GM23338 (cell line): ENCODE data around the gene LMBR1. TPM values are rescaled to one million over a fixed set of nuclear protein-coding genes. Genes with fewer than 3 reads are reported as not detected.

Experiments used
- ATAC-seq: fragments of 200-7000 bp; cut with Tn5 transposase; 3 replicates; pipeline ENCODE4 v1.9.1; 2020
- DNase-seq: peaks from one replicate; pipeline ENCODE4 v3.0.0-alpha.2; 2015; ENCODE audit warnings: low spot score
- H2AFZ ChIP-seq: fragments of 200-600 bp; sonication (generic); 2 replicates; pipeline ENCODE4 v1.8.0; 2016; ENCODE audit warnings: antibody characterized with exemption, mild to moderate bottlenecking, moderate library complexity
- H3F3A ChIP-seq: fragments of 200-600 bp; sonication (generic); replicated peaks from 2 replicates; pipeline ENCODE4 v1.8.0; 2017; ENCODE audit warnings: antibody characterized with exemption, mixed run types, low read depth
- H3K27ac ChIP-seq: fragments of 200-600 bp; sonication (generic); 2 replicates; pipeline ENCODE4 v1.6.1; 2016; ENCODE audit warnings: low read depth
- H3K27me3 ChIP-seq: fragments of 200-600 bp; sonication (generic); 2 replicates; pipeline ENCODE4 v1.8.0; 2016; ENCODE audit warnings: mild to moderate bottlenecking, mixed run types, moderate library complexity; ENCODE audit not compliant: insufficient read depth
- H3K36me3 ChIP-seq: fragments of 200-600 bp; sonication (generic); 2 replicates; pipeline ENCODE4 v1.8.0; 2016; ENCODE audit warnings: mild to moderate bottlenecking; ENCODE audit not compliant: insufficient read depth
- H3K4me1 ChIP-seq: fragments of 200-600 bp; sonication (generic); 2 replicates; pipeline ENCODE4 v1.8.0; 2016; ENCODE audit warnings: mild to moderate bottlenecking, moderate library complexity; ENCODE audit not compliant: insufficient read depth
- H3K4me2 ChIP-seq: fragments of 200-600 bp; sonication (generic); 2 replicates; pipeline ENCODE4 v1.7.1; 2017; ENCODE audit warnings: mixed run types
- H3K4me3 ChIP-seq: fragments of 200-600 bp; sonication (generic); 2 replicates; pipeline ENCODE4 v1.6.1; 2016; ENCODE audit warnings: mixed run types
- H3K79me2 ChIP-seq: fragments of 200-600 bp; sonication (generic); replicated peaks from 2 replicates; pipeline ENCODE4 v1.8.0; 2017; ENCODE audit warnings: mild to moderate bottlenecking; ENCODE audit not compliant: insufficient read depth
- H3K9me2 ChIP-seq: fragments of 200-600 bp; sonication (generic); 2 replicates; pipeline ENCODE4 v1.8.0; 2017; ENCODE audit not compliant: insufficient read depth
- H4K20me1 ChIP-seq: fragments of 200-600 bp; sonication (generic); replicated peaks from 2 replicates; pipeline ENCODE4 v1.8.0; 2017; ENCODE audit warnings: mild to moderate bottlenecking; ENCODE audit not compliant: insufficient read depth
- H3K27ac Mint-ChIP-seq: 2 replicates; pipeline ENCODE4 v1.8.0; 2020; ENCODE audit warnings: inconsistent platforms, mild to moderate bottlenecking, moderate library complexity, mixed read lengths
- H3K27me3 Mint-ChIP-seq: 3 replicates; pipeline ENCODE4 v1.8.0; 2022; ENCODE audit warnings: low read depth, mild to moderate bottlenecking, moderate library complexity, mixed read lengths, inconsistent platforms; ENCODE audit not compliant: insufficient read depth, poor library complexity
- H3K36me3 Mint-ChIP-seq: 3 replicates; pipeline ENCODE4 v1.8.0; 2021; ENCODE audit warnings: low read depth, mild to moderate bottlenecking, inconsistent platforms, moderate library complexity, mixed read lengths
- H3K4me1 Mint-ChIP-seq: 3 replicates; pipeline ENCODE4 v1.8.0; 2020; ENCODE audit warnings: mild to moderate bottlenecking, inconsistent platforms, mixed read lengths
- H3K4me3 Mint-ChIP-seq: 3 replicates; pipeline ENCODE4 v1.8.0; 2021; ENCODE audit warnings: moderate library complexity, mild to moderate bottlenecking, inconsistent platforms, mixed read lengths
- H3K9me3 Mint-ChIP-seq: 3 replicates; pipeline ENCODE4 v1.8.0; 2020; ENCODE audit warnings: moderate library complexity, mild to moderate bottlenecking, inconsistent platforms, mixed read lengths
- EZH2 ChIP-seq: fragments of 200-600 bp; sonication (generic); IDR thresholded peaks from one replicate; pipeline ENCODE4 v1.8.0; 2017; ENCODE audit warnings: antibody characterized with exemption, mild to moderate bottlenecking, low read depth; ENCODE audit not compliant: unreplicated experiment
- EZH2phosphoT487 ChIP-seq: fragments of 200-600 bp; sonication (generic); IDR thresholded peaks from one replicate; pipeline ENCODE4 v1.8.1; 2018; ENCODE audit warnings: antibody characterized with exemption; ENCODE audit not compliant: unreplicated experiment
- NANOG ChIP-seq: IDR thresholded peaks from 2 replicates; pipeline ENCODE4 v1.6.1; 2016; ENCODE audit warnings: antibody characterized with exemption, borderline replicate concordance
- POLR2AphosphoS5 ChIP-seq: IDR thresholded peaks from 2 replicates; pipeline ENCODE4 v1.6.1; 2016; ENCODE audit warnings: antibody characterized with exemption, low read depth
- REST ChIP-seq: IDR thresholded peaks from one replicate; pipeline ENCODE4 v1.6.1; 2018; ENCODE audit warnings: antibody characterized with exemption; ENCODE audit not compliant: unreplicated experiment
- ZNF114 ChIP-seq: fragments of 250-450 bp; sonication (Bioruptor Pico); IDR thresholded peaks from 2 replicates; pipeline ENCODE4 v1.5.0; 2020; ENCODE audit warnings: mild to moderate bottlenecking, moderate library complexity
- polyA plus RNA-seq: library from polyadenylated mRNA; unstranded; fragments of >200 nt; fragmentation: Nextera tagmentation; extraction: Ambion mirVana; gene quantifications from 2 replicates; pipeline ENCODE4 v1.2.1, GENCODE V29; 2016
- total RNA-seq: library from RNA; depleted of rRNA; stranded (reverse); fragments of >200 nt; shearing (Covaris generic); gene quantifications from 2 replicates; pipeline ENCODE4 v1.2.3, GENCODE V29; 2014

The LMBR1 gene
- total and polyA plus RNA-seq, 2 experiments from 2014 or later = 21.8 to 90.1 TPM

DNA sequence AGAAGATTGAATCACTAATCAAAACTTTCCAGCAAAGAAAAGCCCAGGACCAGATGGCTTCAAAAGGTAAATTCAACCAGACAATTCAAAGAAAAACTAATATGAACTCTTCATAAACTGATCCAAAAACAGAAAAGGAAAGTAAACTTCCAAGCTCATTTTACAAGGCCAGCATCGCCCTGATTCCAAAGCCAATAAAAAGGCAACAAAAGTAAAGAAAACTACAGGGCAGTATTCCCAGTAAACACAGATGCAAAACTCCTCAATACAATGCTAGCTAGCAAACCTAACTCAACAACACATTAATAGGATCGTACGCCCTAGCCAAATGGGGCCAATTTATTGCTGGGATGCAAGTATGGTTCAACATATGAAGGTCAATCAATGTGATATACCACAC lies 199.4 kb downstream of the LMBR1 start:
- Histone ChIP-seq H3K27ac (no peak overlapping the region), H3K36me3 (peaks cover 6% of the 10 kb centered on the region), H2AFZ (no peak overlapping the region), H3K4me3 (no peak overlapping the region), H3K27me3 (no peaks in the 10 kb centered on the region), H4K20me1 (no peaks in the 10 kb centered on the region), H3K4me1 (no peaks in the 10 kb centered on the region), H3K4me2 (no peak overlapping the region), H3F3A (no peaks in the 10 kb centered on the region), H3K9me2 (no peaks in the 10 kb centered on the region), H3K79me2 (no peaks in the 10 kb centered on the region)
- Mint-ChIP-seq H3K4me1 (no peaks in the 10 kb centered on the region), H3K9me3 (peaks cover 29% of the 10 kb centered on the region), H3K4me3 (no peak overlapping the region), H3K27me3 (peaks cover 1% of the 10 kb centered on the region), H3K36me3 (peaks cover 29% of the 10 kb centered on the region), H3K27ac (no peak overlapping the region)
- ATAC-seq (no peak), DNase-seq (no peak)
- TF ChIP-seq EZH2phosphoT487 (no peak), REST (no peak), NANOG (no peak)

DNA sequence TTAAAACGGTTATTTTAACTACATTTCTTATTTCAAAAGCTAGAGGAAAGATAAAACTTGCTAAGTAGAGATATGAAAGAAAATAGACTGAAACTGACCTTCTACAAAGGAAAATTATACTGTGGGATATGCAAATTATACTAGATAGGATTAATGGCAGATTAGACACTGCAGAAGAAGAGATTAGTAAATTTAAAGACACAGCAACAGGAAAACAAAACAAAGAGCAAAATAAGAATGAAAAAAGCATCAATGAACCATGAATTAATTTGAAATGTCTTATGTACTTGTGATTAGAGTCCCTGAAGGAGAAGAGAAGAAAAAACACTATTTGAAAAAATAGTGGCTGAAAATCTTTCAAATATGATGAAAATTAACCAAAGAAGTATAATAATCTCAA lies 200.1 kb downstream of the LMBR1 start:
- peaks cover 6% of the 10 kb centered on the region for H3K36me3 ChIP-seq
- H3K4me3 ChIP-seq = no peak overlapping the region
- ATAC-seq = no peak
- H3K79me2 ChIP-seq = no peaks in the 10 kb centered on the region
- H4K20me1 ChIP-seq = no peaks in the 10 kb centered on the region
- no peaks in the 10 kb centered on the region for H3K4me1 ChIP-seq
- H3K27me3 ChIP-seq = no peaks in the 10 kb centered on the region
- no peak overlapping the region for H2AFZ ChIP-seq
- peaks cover 21% of the 10 kb centered on the region for H3K9me3 Mint-ChIP-seq
- no peak overlapping the region for H3K27ac Mint-ChIP-seq
- no peaks in the 10 kb centered on the region for H3K9me2 ChIP-seq
- H3K27ac ChIP-seq = no peak overlapping the region
- DNase-seq = no peak
- no peak overlapping the region for H3K4me3 Mint-ChIP-seq
- no peak overlapping the region for H3K4me2 ChIP-seq
- no peaks in the 10 kb centered on the region for H3K4me1 Mint-ChIP-seq
- H3K36me3 Mint-ChIP-seq = peaks cover 22% of the 10 kb centered on the region
- H3F3A ChIP-seq = no peaks in the 10 kb centered on the region
- TF ChIP-seq EZH2 (no peak), POLR2AphosphoS5 (no peak)
- peaks cover 1% of the 10 kb centered on the region for H3K27me3 Mint-ChIP-seq

DNA sequence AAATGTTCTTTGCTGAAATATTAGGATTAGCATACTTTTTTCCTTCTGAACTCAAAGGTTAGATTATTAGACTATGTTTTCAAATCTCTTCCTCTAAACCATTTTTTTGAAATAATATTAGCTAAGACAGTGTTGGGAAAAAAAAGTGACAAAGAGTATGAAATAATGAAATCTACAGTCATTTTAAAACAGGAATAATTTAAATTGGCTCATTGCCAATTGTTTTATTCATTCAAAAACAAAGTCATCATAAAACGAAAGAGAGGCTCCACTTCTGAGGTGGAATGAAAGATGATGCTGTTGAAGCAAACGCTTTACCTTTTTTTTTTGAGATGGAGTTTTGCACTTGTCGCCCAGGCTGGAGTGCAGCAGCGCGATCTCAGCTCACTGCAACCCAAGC lies 201.2 kb downstream of the LMBR1 start:
- H3K4me3 ChIP-seq = no peak overlapping the region
- H3K4me1 Mint-ChIP-seq = no peaks in the 10 kb centered on the region
- no peak overlapping the region for H3K4me3 Mint-ChIP-seq
- H3K27ac Mint-ChIP-seq = no peak overlapping the region
- no peak overlapping the region for H3K27ac ChIP-seq
- H2AFZ ChIP-seq = no peak overlapping the region
- DNase-seq (no peak), ATAC-seq (no peak)
- no peak for TF ChIP-seq ZNF114
- H4K20me1 ChIP-seq = no peaks in the 10 kb centered on the region
- H3K27me3 ChIP-seq = no peaks in the 10 kb centered on the region
- peaks cover 10% of the 10 kb centered on the region for H3K9me3 Mint-ChIP-seq
- H3K9me2 ChIP-seq = no peaks in the 10 kb centered on the region
- H3K36me3 ChIP-seq = no peaks in the 10 kb centered on the region; the same call in 1 of the 2 replicates
- no peaks in the 10 kb centered on the region for H3K27me3 Mint-ChIP-seq
- no peaks in the 10 kb centered on the region for H3F3A ChIP-seq
- no peaks in the 10 kb centered on the region for H3K4me1 ChIP-seq
- no peaks in the 10 kb centered on the region for H3K79me2 ChIP-seq
- peaks cover 11% of the 10 kb centered on the region for H3K36me3 Mint-ChIP-seq
- H3K4me2 ChIP-seq = no peak overlapping the region
